Fibroblast of mammary gland (primary cell): Measurements from ENCODE around the gene EFNB2.

Source experiments
- DNase-seq: peaks from one replicate; pipeline ENCODE4 v3.0.0-alpha.2; 2010; ENCODE audit warnings: low read depth
- H3K4me3 ChIP-seq: 2 replicates; pipeline ENCODE4 v1.5.1; 2011; ENCODE audit warnings: low read depth, mild to moderate bottlenecking, low read length, moderate library complexity; ENCODE audit not compliant: control insufficient read depth
- TF ChIP-seq, protein P1 (sequence below): conservative IDR thresholded peaks from 2 replicates; pipeline ENCODE4 v1.5.1; 2011; ENCODE audit warnings: low read depth, low read length, inconsistent platforms; ENCODE audit not compliant: control insufficient read depth, insufficient read depth

The EFNB2 gene

DNA sequence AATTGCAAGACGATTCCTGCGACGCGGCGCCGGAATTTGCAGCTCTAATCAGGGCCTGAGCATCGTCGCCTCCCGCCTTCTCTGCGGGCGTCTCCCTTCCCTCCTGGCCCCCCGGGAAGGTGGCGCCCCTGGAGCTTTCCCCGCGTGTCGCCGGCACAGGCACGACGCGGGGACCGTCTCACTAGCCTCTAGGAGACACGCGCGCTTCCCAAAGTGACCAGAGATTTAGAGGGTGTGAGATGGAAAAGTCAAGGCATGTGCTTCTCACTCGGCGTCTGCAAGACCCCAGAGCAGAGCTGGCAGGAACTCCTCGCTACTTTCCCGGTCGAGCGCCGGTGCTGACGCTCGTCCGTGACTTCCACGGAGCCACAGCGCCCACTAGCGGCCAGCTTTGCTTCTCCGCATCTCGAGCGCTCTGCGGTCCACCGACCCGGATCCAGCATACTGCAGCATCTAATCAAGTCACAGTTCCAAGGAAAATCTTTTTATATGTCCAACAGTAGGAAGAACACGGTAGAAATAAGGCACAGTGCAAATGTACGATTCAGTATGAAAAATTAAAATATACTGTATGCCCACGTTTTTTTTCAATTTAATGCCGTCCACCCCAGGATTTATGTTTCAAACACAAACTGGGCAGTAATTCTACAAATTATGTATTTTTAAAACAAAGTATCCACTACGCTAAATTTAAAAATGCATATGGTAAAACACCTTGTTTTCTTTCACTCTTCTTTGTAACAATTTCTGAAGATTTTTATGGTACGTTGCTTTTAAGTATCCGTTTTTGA is 977 bp upstream of the EFNB2 start:
- peak; percentile 83 for DNase-seq
- peak overlapping the region; percentile 58 for H3K4me3 ChIP-seq
- TF ChIP-seq, protein P1, sequence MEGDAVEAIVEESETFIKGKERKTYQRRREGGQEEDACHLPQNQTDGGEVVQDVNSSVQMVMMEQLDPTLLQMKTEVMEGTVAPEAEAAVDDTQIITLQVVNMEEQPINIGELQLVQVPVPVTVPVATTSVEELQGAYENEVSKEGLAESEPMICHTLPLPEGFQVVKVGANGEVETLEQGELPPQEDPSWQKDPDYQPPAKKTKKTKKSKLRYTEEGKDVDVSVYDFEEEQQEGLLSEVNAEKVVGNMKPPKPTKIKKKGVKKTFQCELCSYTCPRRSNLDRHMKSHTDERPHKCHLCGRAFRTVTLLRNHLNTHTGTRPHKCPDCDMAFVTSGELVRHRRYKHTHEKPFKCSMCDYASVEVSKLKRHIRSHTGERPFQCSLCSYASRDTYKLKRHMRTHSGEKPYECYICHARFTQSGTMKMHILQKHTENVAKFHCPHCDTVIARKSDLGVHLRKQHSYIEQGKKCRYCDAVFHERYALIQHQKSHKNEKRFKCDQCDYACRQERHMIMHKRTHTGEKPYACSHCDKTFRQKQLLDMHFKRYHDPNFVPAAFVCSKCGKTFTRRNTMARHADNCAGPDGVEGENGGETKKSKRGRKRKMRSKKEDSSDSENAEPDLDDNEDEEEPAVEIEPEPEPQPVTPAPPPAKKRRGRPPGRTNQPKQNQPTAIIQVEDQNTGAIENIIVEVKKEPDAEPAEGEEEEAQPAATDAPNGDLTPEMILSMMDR = peak; percentile 92

DNA sequence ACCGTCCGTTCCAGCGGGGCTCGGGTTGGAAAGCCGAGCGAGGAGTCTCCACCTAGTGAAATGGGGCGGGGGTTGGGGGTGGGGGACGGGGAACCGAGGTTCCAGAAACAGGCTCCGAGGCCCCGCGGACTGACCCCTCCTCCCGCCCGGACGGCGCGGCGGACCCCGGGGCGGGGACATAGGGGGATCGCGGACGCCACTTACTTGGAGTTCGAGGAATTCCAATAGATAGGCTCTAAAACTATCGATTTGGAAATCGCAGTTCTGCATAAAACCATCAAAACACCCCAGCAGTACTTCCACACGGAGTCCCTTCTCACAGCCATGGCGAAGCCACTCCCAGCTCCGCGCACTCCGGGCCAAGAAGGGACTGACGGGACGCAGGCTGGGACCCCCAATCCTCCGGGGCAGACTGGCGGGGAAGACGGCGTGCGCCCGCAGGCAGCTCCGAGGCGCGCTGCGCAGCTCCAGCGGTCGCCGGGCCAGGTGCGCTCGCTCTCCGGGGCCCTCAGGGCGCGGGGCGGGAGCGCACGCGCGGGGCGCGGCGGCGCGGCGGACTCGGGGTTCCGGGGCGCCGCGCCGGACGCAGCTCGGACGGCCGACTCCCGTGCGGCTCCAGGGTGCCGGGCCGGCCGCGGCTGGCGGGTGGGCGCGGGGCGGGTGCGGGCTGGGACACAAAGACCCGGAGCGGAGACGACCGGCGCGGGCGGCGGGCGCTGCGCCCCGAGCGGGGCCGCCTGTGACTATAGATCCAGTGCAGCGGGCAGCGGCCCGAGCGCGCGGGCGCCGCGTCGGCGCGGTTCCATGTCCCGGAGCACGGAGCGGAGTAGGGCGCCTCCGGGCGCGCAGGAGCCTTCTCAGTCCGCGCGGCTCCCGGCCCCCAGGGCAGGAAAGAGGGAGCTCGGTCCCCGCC is 567 bp downstream of the EFNB2 start:
- peak overlapping the region; percentile 75 for H3K4me3 ChIP-seq
- peak; percentile 27 for DNase-seq
- TF ChIP-seq, protein P1 = no peak

DNA sequence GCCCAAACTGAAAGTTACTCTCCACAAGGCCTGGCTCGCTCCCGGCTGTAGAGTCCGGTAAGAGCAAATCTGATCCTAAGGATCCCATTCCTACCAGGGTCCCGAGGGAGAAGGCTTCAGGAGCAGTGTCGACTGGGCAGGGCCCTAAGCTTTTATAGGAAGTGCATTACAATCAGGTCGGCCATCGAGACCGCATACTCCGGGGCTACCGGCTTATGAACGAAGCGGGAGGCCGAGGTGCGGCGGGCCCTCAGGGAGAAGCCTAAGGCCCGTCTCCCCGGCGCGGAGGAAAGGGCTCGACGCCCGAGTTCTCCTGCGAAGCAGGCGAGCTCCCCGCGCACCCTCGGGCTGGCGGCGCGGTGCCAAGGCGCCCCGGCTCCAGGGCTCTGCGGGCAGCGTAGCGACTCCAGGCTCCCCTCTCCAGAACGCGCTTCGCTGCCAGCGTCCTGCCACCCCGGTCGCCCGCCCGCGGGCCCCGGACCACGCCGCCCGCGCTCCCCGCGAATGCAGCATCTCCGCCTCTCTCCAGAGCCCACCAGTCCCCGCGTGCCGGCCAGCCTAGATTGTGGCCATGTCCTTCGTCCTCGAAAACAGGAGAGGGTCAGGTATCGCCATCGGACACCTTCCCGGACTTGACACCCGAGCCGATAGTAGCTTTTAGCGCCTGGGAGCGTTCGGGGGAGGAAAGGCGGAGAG is 1.4 kb downstream of the EFNB2 start:
- H3K4me3 ChIP-seq = peak overlapping the region; percentile 75
- TF ChIP-seq, protein P1 = no peak
- peak; percentile 63 for DNase-seq

- peak overlapping the region; percentile 75 for H3K4me3 ChIP-seq
- TF ChIP-seq, protein P1 = peak; percentile 35
- peak; percentile 78 for DNase-seq
Measured at GRCh38 chr13:106533101-106533942, 2.1 kb downstream of the EFNB2 start.

DNA sequence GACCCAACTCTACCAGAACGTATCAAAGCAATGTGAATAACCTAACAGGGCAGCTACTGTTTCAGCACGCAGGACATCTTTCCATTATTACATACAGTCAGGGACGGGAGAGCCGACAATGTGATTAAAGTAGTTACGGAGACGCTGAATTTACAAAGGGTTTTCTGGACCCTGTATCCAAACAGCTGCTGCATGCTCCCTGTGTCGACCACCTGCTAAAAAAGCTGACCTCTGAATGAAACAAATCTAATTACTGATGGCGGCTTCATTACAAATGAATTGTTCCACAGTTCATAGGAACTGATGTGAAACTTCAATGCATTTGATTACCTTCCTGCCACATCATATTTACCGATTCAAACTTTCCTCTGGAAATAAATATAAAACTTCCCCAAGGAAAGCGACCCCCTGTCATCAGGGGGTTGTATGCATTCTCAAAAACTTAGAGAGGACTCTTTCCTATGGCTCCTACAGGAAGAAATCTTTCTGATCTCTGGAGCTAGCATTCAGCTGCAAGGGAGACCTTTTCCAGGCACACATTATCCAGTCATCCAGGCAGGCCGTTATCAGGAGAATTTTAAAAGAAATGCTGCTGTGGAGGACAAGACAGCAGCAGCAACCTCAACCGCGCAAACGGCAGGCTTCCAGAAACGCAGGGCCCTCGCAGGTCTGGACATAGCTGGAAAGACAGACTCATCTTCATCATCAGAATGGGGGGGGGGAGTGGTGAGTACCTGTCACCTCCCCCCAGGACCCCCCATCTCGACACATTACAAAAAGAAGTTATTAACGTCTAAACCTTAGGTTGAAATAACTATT is 3.1 kb downstream of the EFNB2 start:
- TF ChIP-seq, protein P1 = no peak
- DNase-seq = peak; percentile 28
- H3K4me3 ChIP-seq = peak overlapping the region; percentile 47
